HepG2 (cell line): ENCODE results near the gene MTCL1. TPM values are rescaled to one million over a fixed set of nuclear protein-coding genes. Genes with fewer than 3 reads are reported as not detected.

Experiments
- ARHGAP35 ChIP-seq: sonication (generic); formaldehyde crosslinking; IDR thresholded peaks from 2 replicates; pipeline ENCODE4 v1.9.0; 2022; ENCODE audit warnings: mild to moderate bottlenecking, inconsistent platforms, moderate library complexity, missing genetic modification reagents, borderline replicate concordance
- CTCF ChIP-seq: sonication (generic); formaldehyde crosslinking; IDR thresholded peaks from 2 replicates; pipeline ENCODE4 v1.5.0; 2020; ENCODE audit warnings: mild to moderate bottlenecking, missing genetic modification reagents, moderate library complexity
- HNF4A ChIP-seq: sonication (generic); formaldehyde crosslinking; IDR thresholded peaks from 2 replicates; pipeline ENCODE4 v1.4.0; 2020; ENCODE audit warnings: missing genetic modification reagents
- MIXL1 ChIP-seq: IDR thresholded peaks from 2 replicates; pipeline ENCODE4 v1.6.1; 2016
- PHF21A ChIP-seq: sonication (generic); formaldehyde crosslinking; IDR thresholded peaks from 2 replicates; pipeline ENCODE4 v1.5.0; 2020; ENCODE audit warnings: mild to moderate bottlenecking, missing genetic modification reagents
- PLSCR1 ChIP-seq: sonication (generic); formaldehyde crosslinking; IDR thresholded peaks from 2 replicates; pipeline ENCODE4 v1.5.0; 2020; ENCODE audit warnings: missing genetic modification reagents, mild to moderate bottlenecking, borderline replicate concordance
- ZNF597 ChIP-seq: sonication (generic); formaldehyde crosslinking; IDR thresholded peaks from 2 replicates; pipeline ENCODE4 v1.5.0; 2020; ENCODE audit warnings: missing genetic modification reagents
- ZNF816 ChIP-seq: sonication (generic); formaldehyde crosslinking; IDR thresholded peaks from 2 replicates; pipeline ENCODE4 v1.8.0; 2022; ENCODE audit warnings: missing genetic modification reagents, mild to moderate bottlenecking, borderline replicate concordance
- ZSCAN9 ChIP-seq: IDR thresholded peaks from 2 replicates; pipeline ENCODE4 v1.6.1; 2016; ENCODE audit warnings: borderline replicate concordance
- polyA plus RNA-seq, 8 experiments: library from polyadenylated mRNA; depleted of rRNA in 3 of 8; stranded (reverse) in 7 of 8; unstranded in 1 of 8; fragments of >200 nt; fragmentation: Illumina TruSeq in 4 of 8; extraction: Trizol in 4 of 8; gene quantifications; 2 replicates each; pipeline versions ENCODE4 v1.2.1 to v1.2.3, GENCODE V29; 2011 to 2016; ENCODE audit warnings: low read depth in 4 of 8, missing spikeins in 1 of 8, mixed read lengths in 1 of 8; ENCODE audit not compliant: insufficient read depth in 1 of 8
- total RNA-seq, 5 experiments: library from RNA; depleted of rRNA; stranded (reverse); fragments of >200 nt; fragmentation: Illumina TruSeq; extraction: Trizol; gene quantifications; 2 replicates each; pipeline ENCODE4 v1.2.3, GENCODE V29; 2016; ENCODE audit warnings: low read depth in 1 of 5

Gene MTCL1
- total and polyA plus RNA-seq, 2 of the 13 experiments (the other 11 are each of a cell fraction or from before 2014, with no cell fraction given) = 3.1 to 3.2 TPM

GRCh38 chr18:8788503-8789429 is 83.4 kb downstream of the MTCL1 start (continued):
- no peak for TF ChIP-seq ZNF597
- no peak for TF ChIP-seq ZNF816 (CRISPR knock-in tag)
- TF ChIP-seq MIXL1 (CRISPR knock-in tag) = no peak
- TF ChIP-seq HNF4A = no peak
- TF ChIP-seq ZSCAN9 = no peak
- TF ChIP-seq PLSCR1 (CRISPR knock-in tag) = no peak
- no peak for TF ChIP-seq CTCF (CRISPR knock-in tag)
- no peak for TF ChIP-seq ARHGAP35 (CRISPR knock-in tag)
- TF ChIP-seq PHF21A (CRISPR knock-in tag) = no peak
